ENCODE data around the gene SYPL1. TPM values are rescaled to one million over a fixed set of nuclear protein-coding genes. Genes with fewer than 3 reads are reported as not detected.

The SYPL1 gene
- total and polyA plus RNA-seq, 9 of the 15 experiments (the other 6 are each of a cell fraction or from before 2014, with no cell fraction given) = 23.8 to 214 (median 70.2) TPM

DNA sequence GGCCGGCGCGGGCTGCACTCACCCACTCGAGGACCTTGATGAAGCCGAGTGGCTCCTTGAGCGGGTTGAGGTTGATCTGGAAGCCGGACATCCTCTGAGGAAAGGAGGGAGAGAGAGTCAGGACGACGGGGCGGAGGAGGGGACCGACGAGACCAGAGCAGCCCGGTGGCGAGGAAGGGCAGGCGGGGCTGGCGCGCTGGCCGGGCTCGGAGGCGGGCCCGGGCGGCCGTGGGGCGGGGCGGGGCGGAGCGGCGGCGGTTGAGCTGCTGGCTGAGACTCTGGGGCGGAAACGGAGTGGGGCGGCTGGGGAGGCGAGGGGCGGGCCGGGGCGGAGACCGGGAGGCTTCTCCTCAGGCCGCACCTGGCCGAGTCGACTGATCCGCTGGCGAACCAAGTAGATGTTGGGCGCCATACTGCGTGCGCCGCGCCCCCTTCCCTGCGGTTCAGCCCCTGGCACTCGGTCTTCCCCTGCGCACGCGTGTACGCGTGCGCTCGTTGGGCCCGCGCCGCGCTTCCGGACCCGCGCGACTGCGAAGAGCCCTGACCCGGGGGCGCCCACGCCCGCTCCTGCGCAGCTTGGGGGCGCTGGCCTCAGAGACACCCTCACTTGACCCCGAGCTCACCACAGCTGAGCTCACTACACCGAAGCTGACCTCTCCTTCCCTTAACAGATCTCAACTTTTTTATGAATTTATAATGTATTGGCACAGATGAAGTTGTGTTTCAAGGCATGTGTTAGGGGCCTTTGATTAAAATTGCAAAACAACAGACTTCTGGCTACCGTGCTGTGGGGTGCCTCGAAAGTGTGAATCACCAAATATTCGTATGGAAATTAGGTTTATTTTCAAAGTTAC is at the start of gene SYPL1 (continued):
- peak; percentile 18 for TF ChIP-seq FIP1L1 (IDR thresholded peaks at IDR 0.05; ENCODE audit: low read depth, low read length, poor library complexity, severe bottlenecking)
- peak; percentile 78 for TF ChIP-seq MTA3 (IDR thresholded peaks at IDR 0.05; ENCODE audit: borderline replicate concordance)
- TF ChIP-seq, protein P1, sequence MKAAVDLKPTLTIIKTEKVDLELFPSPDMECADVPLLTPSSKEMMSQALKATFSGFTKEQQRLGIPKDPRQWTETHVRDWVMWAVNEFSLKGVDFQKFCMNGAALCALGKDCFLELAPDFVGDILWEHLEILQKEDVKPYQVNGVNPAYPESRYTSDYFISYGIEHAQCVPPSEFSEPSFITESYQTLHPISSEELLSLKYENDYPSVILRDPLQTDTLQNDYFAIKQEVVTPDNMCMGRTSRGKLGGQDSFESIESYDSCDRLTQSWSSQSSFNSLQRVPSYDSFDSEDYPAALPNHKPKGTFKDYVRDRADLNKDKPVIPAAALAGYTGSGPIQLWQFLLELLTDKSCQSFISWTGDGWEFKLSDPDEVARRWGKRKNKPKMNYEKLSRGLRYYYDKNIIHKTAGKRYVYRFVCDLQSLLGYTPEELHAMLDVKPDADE (conservative IDR thresholded peaks at IDR 0.05; ENCODE audit: control insufficient read depth, low read depth, low read length) = peak; percentile 92
- TF ChIP-seq, protein P2, sequence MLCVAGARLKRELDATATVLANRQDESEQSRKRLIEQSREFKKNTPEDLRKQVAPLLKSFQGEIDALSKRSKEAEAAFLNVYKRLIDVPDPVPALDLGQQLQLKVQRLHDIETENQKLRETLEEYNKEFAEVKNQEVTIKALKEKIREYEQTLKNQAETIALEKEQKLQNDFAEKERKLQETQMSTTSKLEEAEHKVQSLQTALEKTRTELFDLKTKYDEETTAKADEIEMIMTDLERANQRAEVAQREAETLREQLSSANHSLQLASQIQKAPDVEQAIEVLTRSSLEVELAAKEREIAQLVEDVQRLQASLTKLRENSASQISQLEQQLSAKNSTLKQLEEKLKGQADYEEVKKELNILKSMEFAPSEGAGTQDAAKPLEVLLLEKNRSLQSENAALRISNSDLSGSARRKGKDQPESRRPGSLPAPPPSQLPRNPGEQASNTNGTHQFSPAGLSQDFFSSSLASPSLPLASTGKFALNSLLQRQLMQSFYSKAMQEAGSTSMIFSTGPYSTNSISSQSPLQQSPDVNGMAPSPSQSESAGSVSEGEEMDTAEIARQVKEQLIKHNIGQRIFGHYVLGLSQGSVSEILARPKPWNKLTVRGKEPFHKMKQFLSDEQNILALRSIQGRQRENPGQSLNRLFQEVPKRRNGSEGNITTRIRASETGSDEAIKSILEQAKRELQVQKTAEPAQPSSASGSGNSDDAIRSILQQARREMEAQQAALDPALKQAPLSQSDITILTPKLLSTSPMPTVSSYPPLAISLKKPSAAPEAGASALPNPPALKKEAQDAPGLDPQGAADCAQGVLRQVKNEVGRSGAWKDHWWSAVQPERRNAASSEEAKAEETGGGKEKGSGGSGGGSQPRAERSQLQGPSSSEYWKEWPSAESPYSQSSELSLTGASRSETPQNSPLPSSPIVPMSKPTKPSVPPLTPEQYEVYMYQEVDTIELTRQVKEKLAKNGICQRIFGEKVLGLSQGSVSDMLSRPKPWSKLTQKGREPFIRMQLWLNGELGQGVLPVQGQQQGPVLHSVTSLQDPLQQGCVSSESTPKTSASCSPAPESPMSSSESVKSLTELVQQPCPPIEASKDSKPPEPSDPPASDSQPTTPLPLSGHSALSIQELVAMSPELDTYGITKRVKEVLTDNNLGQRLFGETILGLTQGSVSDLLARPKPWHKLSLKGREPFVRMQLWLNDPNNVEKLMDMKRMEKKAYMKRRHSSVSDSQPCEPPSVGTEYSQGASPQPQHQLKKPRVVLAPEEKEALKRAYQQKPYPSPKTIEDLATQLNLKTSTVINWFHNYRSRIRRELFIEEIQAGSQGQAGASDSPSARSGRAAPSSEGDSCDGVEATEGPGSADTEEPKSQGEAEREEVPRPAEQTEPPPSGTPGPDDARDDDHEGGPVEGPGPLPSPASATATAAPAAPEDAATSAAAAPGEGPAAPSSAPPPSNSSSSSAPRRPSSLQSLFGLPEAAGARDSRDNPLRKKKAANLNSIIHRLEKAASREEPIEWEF (CRISPR knock-in tag; IDR thresholded peaks at IDR 0.05) = 0 out of 2 replicates have a peak, but pooled peaks have one; percentile 12
- TF ChIP-seq ZNF324 (CRISPR knock-in tag; IDR thresholded peaks at IDR 0.05) = peak; percentile 55; the same call in 1 of the 2 replicates
- TF ChIP-seq SRF (CRISPR knock-in tag; IDR thresholded peaks at IDR 0.05) = peak in 1 of 2 experiments; percentile 60; a peak in 2 of 4 replicates
- TF ChIP-seq, protein P3, sequence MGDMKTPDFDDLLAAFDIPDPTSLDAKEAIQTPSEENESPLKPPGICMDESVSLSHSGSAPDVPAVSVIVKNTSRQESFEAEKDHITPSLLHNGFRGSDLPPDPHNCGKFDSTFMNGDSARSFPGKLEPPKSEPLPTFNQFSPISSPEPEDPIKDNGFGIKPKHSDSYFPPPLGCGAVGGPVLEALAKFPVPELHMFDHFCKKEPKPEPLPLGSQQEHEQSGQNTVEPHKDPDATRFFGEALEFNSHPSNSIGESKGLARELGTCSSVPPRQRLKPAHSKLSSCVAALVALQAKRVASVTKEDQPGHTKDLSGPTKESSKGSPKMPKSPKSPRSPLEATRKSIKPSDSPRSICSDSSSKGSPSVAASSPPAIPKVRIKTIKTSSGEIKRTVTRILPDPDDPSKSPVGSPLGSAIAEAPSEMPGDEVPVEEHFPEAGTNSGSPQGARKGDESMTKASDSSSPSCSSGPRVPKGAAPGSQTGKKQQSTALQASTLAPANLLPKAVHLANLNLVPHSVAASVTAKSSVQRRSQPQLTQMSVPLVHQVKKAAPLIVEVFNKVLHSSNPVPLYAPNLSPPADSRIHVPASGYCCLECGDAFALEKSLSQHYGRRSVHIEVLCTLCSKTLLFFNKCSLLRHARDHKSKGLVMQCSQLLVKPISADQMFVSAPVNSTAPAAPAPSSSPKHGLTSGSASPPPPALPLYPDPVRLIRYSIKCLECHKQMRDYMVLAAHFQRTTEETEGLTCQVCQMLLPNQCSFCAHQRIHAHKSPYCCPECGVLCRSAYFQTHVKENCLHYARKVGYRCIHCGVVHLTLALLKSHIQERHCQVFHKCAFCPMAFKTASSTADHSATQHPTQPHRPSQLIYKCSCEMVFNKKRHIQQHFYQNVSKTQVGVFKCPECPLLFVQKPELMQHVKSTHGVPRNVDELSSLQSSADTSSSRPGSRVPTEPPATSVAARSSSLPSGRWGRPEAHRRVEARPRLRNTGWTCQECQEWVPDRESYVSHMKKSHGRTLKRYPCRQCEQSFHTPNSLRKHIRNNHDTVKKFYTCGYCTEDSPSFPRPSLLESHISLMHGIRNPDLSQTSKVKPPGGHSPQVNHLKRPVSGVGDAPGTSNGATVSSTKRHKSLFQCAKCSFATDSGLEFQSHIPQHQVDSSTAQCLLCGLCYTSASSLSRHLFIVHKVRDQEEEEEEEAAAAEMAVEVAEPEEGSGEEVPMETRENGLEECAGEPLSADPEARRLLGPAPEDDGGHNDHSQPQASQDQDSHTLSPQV (IDR thresholded peaks at IDR 0.05) = peak; percentile 85
- no peak; the same call in none of the 2 replicates for TF ChIP-seq NR2C2 (CRISPR knock-in tag; IDR thresholded peaks at IDR 0.05)
- TF ChIP-seq NR2C2 (tag; IDR thresholded peaks at IDR 0.05) = peak; percentile 92
- TF ChIP-seq ZNF431 (CRISPR knock-in tag; IDR thresholded peaks at IDR 0.05) = peak; percentile 42; the same call in 1 of the 2 replicates
- no peak for TF ChIP-seq ATF1 (CRISPR knock-in tag; IDR thresholded peaks at IDR 0.05)
- peak; percentile 36; the same call in 1 of the 2 replicates for TF ChIP-seq ATF1 (tag; IDR thresholded peaks at IDR 0.05)

All from K562 (cell line).